Lower lobe of right lung (tissue), 2 donors: ENCODE results near the gene BTRC. TPM values are rescaled to one million over a fixed set of nuclear protein-coding genes. Genes with fewer than 3 reads are reported as not detected.

Experiments used
- ATAC-seq, 2 donors: fragments of 200-7000 bp; cut with Tn5 transposase; one replicate each; pipeline ENCODE4 v1.9.1; 2020 to 2022; ENCODE audit warnings: mild to moderate bottlenecking in 2 of 2, moderate library complexity in 2 of 2
- DNase-seq: peaks from one replicate; pipeline ENCODE4 v3.0.0-alpha.2; 2020
- H3K27ac ChIP-seq: fragments of 200-600 bp; one replicate; pipeline ENCODE4 v1.8.0; 2022
- H3K27me3 ChIP-seq: fragments of 200-600 bp; one replicate; pipeline ENCODE4 v1.8.0; 2022; ENCODE audit warnings: low read depth
- H3K36me3 ChIP-seq: fragments of 200-600 bp; one replicate; pipeline ENCODE4 v1.8.0; 2022; ENCODE audit warnings: mild to moderate bottlenecking
- H3K4me1 ChIP-seq: fragments of 200-600 bp; one replicate; pipeline ENCODE4 v1.8.0; 2022
- H3K4me3 ChIP-seq: fragments of 200-600 bp; one replicate; pipeline ENCODE4 v1.8.0; 2022; ENCODE audit warnings: mild to moderate bottlenecking
- H3K9me3 ChIP-seq: fragments of 200-600 bp; one replicate; pipeline ENCODE4 v1.8.0; 2022
- CTCF ChIP-seq: fragments of 200-600 bp; IDR thresholded peaks from one replicate; pipeline ENCODE4 v1.8.0; 2022; ENCODE audit warnings: antibody characterized with exemption, mild to moderate bottlenecking
- intact Hi-C: fragments of 100-400 bp; cut with DNase I; formaldehyde crosslinking; loops from one replicate; pipeline ENCODE4 v1.11.0; 2022
- total RNA-seq: library from RNA; stranded (reverse); fragmentation: NEBNext Ultra II Directional; extraction: Animal tissue kit (Norgen Biotek cat#: 25700); gene quantifications from one replicate; pipeline ENCODE4 v1.2.1, GENCODE V29; 2021
- donor health status: DM: no; HTN: yes; CAD: no; lungs with severe emphysema.

Gene BTRC
- total RNA-seq, 1 donor from 2014 or later = 17.3 TPM

- H3K27ac ChIP-seq = no peak overlapping the region
- ATAC-seq (no peak), DNase-seq (no peak)
- intact Hi-C loops = no loop called here
- peaks cover 24% of the 10 kb centered on the region for H3K4me1 ChIP-seq
- H3K9me3 ChIP-seq = peaks cover 9% of the 10 kb centered on the region
- no peak for TF ChIP-seq CTCF
- no peaks in the 10 kb centered on the region for H3K36me3 ChIP-seq
- peak overlapping the region; percentile 62 for H3K4me3 ChIP-seq
- peaks cover 57% of the 10 kb centered on the region for H3K27me3 ChIP-seq
Observed at GRCh38 chr10:101569323-101569621, 215.3 kb downstream of the BTRC start.

GRCh38 chr10:101569622-101570427 lies 215.9 kb downstream of the BTRC start:
- H3K27me3 ChIP-seq = peaks cover 52% of the 10 kb centered on the region
- H3K27ac ChIP-seq = no peak overlapping the region
- DNase-seq (peak; percentile 88), ATAC-seq (peak; percentile 95 to 96)
- TF ChIP-seq CTCF = peak; percentile 84
- H3K4me1 ChIP-seq = peaks cover 24% of the 10 kb centered on the region
- H3K4me3 ChIP-seq = peak overlapping the region; percentile 62
- no peaks in the 10 kb centered on the region for H3K36me3 ChIP-seq
- intact Hi-C loops = no loop called here
- H3K9me3 ChIP-seq = peaks cover 9% of the 10 kb centered on the region

DNA sequence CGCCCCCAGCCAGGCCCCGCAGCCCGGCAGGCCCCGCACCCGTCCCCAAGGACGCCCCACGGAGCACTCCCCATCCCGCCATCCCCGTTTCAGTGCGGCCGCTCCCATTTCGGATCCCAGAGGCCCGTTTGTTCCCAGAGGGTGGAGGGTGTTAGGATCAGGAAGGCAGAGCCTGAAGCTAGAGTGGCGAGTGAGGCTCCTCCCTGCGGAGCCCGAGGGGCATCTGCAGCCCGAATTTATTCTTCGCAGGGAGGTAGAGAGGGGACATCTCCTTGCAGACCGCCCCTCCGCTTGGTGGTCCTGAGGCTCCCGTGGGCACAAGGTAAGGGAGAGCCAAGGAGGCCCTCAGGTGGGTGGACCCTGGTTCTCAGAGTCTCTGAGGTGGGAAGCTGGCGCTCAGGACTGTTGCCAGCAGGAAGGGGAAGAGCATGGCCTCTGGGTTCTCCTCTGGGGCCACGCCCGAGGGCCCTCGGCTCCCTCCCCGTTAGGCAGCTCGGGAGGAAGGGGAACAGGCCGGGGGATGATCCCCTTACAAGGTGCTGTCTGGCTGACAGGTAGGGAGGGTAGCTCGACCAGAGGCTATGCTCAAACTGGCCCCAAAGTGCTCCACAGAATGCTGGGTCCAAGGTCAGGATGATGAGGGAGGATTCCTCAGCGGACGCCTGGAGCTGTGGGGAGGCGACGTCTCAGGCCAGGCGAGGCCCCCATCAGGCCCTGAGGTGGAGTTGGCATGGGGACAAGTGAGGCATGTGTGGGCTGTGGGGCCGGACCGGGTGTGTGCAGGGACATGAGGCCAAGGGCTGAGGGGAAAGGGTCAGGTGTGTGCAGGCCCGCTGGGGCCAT lies 216.7 kb downstream of the BTRC start:
- Histone ChIP-seq H3K4me1 (peaks cover 24% of the 10 kb centered on the region), H3K27me3 (peaks cover 44% of the 10 kb centered on the region), H3K27ac (no peak overlapping the region), H3K4me3 (peak overlapping the region; percentile 62), H3K36me3 (no peaks in the 10 kb centered on the region), H3K9me3 (peaks cover 9% of the 10 kb centered on the region)
- DNase-seq (no peak), ATAC-seq (peak; percentile 20 to 36)
- no peak for TF ChIP-seq CTCF
- intact Hi-C loops = no loop called here

DNA sequence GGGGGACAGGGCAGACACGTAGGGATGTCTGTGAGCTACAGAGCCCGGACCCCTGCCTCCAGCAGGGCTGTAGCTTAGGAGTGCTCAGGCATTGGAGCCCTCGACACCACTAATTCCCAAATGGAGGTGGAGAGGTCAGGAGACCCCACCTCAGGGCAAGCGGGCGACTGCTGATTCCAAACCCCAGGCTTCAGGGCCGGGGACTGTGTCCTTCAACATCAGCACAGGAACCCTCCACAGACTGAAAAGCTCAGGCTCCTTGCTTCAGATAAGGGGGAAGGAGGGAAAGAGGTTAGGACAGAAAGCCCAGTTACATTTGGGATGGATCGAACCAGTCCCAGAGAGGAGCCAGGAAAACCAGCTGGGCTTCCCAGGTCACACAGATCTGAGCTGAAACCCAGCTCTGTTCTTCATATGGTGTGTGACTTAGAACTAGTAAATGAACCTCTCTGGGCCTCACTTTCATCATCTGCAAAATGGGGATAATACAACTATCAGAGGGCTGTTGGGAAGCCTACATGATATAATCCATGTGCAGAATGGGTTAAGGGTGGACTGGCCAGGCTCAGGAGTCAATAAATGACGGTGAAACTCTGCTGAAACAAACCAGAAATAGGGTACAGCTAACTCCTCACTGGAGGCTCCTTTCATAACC lies 217.4 kb downstream of the BTRC start:
- ATAC-seq = no peak
- Histone ChIP-seq H3K36me3 (no peaks in the 10 kb centered on the region), H3K4me3 (no peak overlapping the region), H3K9me3 (peaks cover 9% of the 10 kb centered on the region), H3K27me3 (peaks cover 37% of the 10 kb centered on the region), H3K27ac (no peak overlapping the region), H3K4me1 (peaks cover 22% of the 10 kb centered on the region)
- TF ChIP-seq CTCF = no peak
- DNase-seq = no peak
- intact Hi-C loops = no loop called here

DNA sequence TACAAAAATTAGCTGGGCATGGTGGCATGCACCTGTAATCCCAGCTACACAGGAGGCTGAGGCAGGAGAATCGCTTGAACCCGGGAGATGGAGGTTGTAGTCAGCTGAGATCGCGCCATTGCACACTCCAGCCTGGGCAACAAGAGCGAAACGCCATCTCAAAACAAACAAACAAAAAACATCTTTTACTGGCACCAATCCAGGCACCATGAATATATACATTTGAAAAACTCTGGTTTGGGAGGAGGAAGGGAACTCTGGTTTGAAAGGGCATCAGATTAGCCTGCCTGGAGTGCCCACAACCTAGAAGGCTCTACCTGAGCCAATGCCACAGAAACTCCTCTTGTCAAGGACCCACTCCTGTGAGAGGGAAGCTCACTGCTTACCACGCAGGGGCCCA lies 218.2 kb downstream of the BTRC start:
- ATAC-seq = no peak
- Histone ChIP-seq H3K9me3 (peaks cover 9% of the 10 kb centered on the region), H3K36me3 (no peaks in the 10 kb centered on the region), H3K4me3 (no peak overlapping the region), H3K4me1 (peaks cover 18% of the 10 kb centered on the region), H3K27me3 (peaks cover 30% of the 10 kb centered on the region), H3K27ac (no peak overlapping the region)
- TF ChIP-seq CTCF = no peak
- DNase-seq = no peak
- intact Hi-C loops = no loop called here
